SH-SY5Y (cell line): Measurements from ENCODE around the gene SPEN.

Experiments
- GATA2 ChIP-seq: IDR thresholded peaks from 2 replicates; pipeline ENCODE4 v1.6.1; 2011; ENCODE audit warnings: mild to moderate bottlenecking, low read depth, low read length
- GATA3 ChIP-seq: IDR thresholded peaks from 2 replicates; pipeline ENCODE4 v1.6.1; 2011; ENCODE audit warnings: low read depth, mild to moderate bottlenecking, low read length, moderate library complexity

- no peak for TF ChIP-seq GATA2
- no peak for TF ChIP-seq GATA3
Measured at GRCh38 chr1:15961492-15961891, 114.0 kb downstream of the SPEN start.
